HG02981 (cell line): ENCODE measurements around the gene CELF5.
"Not testable (repeated sequence)": the region's sequence is repeated elsewhere in the genome, so short reads cannot be mapped to it uniquely, and the experiment has no call there.

ENCODE experiments used
- ATAC-seq: cut with Tn5 transposase; IDR thresholded peaks from one replicate; pipeline ENCODE4 v1.9.1; 2021; ENCODE audit warnings: mild to moderate bottlenecking, moderate library complexity; ENCODE audit not compliant: unreplicated experiment

Gene CELF5

DNA sequence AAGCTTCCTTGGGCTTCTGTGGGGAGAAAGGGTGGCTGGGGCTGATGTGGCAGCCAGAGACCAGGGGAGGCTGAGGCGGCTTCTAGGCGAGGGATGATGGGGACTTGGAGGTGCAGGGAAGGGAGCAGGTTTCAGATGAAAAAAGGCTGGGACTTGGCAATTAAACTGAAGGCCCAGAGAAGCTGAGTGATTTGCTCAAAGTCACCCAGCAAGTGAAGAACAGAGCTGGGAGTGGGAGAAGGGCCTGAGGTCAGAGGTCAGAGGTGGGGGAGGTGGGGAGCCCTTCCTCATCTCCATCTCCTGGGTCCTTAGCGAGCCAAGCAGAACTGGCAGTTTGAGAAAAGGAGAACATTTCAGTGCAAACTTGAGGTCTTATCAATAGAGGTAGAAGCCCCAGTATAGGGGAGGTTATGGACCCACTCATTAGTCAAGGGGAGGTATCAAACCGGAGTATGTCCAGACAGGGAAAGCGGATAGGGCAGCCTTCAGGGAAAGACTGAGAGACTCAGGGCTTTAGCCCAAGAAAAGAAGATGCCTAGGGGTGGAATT, 92.3 kb downstream of the CELF5 start:
- no peak for ATAC-seq

DNA sequence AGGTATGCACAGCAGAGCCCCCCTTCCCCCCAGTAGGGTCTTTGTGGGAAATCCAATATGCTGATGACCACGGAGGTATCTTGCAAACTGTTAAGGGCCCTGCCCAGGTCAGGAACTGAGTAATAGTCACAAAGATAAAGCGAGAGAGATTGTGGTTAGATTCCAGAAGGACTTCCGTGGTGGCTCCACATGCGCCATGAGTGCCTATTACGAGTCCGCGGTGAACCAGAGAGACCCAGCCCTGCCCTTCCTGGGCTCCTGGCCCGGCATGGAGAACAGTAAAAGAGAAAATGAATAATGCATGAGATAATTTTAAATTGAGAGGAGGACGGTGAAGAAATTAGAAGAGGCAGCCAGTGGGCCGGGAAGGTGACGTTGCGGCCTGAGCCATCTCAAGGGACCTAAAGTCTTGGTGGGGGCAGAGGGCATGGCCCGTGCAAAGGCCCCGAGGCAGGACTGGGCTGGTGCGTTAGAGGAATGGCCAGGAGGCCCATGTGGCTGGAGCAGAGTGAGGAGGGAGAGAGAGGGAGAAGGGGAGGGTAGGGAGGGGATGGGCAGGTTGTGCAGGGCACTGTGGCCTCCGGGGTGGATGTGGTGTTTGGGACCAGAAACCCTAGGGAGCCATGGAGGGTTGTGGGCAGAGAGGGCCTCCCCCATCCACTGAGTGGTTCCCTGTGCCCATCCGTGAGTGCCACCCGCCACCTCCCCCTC, 95.3 kb downstream of the CELF5 start:
- no peak for ATAC-seq

DNA sequence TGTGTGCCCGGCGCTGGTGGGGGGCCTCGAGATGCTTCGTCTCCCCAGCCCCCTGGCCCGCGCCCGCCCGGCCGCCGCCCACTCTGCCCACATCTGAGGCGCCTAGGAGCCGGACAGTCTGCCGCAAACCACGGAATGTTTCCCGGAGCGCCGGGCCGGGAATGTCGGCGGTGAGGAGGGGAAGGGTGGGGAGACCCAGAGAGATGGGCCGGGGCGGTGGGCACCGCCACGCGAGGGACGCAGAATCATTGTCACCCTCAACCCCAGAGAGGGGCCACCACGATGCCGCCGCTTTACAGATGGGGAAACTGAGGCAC, 95.9 kb downstream of the CELF5 start:
- ATAC-seq: no peak

DNA sequence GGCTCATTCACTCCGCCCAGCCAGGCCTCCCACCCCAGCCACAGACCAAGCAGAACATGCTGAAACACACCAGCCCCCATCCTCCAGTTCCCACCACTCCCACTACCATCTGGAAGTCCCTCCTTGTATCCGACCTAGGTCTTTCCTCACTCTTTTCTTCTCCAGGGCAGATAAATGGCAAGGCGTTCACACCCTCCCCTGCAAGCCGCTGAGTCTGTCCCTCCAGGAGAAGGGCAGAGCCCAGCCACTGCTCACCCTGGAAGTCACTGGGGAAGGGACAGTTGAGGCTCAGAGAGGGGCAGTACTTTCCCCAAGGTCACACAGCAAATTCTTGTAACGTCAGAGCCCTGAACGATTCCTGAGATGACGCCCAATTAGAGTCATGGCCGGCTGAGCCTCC, 96.4 kb downstream of the CELF5 start:
- ATAC-seq: no peak

DNA sequence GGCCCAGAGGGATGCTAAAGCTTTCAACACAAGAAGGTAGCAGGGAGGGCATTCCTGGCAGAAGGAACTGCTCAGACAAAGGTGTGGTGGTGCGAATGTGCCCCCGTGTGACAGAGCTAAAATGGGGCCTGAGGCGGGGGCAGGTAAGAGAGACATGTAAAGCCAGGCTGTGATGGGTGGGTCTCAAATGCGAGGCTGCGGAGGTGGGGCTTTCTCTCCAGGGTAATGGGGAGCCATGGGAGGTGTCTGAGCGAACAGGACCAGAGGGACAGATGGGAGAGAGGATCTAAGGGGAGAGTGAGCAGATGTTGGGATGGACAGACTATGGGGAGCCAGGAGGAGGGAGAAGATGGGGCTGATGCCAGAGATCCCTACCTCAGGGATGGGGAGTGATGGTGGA, 97.2 kb downstream of the CELF5 start:
- ATAC-seq: no peak

DNA sequence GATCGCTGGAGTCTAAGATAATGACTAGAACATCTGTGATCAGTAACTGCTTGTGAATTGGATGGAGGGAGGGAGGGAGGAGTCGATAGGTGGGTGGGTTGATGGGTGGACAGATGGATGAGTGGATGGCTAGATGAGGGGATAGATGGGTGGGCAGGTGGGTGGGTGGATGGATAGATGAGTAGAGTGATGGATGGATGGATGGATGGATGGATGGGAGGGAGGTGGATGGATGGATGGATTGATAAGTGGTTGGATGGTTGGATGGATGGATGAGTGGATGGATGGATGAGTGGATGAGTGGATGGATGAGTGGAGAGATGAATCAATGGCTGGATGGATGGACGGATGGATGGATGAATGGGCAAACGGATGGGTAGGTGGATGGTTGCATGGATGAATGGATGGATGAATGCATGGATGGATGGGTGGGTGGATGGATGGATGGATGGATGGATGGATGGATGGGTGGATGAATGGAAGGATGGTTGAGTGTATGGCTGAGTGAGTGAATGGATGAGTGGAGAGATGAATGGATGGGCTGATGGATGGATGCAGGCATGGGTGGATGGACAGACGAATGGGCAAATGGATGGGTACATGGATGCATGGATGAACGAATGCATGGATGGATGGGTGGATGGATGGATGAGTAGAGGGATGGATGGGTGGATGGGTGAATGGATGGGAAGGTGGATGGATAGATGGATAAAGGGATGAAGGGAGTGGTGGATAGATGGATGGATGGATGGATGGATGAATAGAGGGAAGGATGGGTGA, 97.9 kb downstream of the CELF5 start:
- ATAC-seq: no peak

DNA sequence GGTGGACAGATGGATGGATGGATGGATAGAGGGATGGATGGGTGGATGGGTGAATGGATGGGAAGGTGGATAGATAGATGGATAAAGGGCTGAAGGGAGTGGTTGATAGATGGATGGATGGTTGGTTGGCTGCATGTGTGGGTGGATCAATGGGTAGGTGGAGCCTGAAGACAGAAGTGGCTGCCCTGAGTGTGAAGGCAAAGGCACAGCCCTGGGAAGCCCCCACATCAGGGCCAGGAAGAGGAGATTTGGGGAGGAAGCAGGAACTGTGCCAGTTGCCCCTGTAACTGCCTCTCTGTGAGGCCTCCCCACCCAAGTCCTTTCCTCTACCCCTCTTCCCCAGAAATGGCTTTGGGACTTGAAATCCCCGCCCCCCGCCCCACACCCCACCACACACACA, 98.6 kb downstream of the CELF5 start:
- ATAC-seq: no peak

DNA sequence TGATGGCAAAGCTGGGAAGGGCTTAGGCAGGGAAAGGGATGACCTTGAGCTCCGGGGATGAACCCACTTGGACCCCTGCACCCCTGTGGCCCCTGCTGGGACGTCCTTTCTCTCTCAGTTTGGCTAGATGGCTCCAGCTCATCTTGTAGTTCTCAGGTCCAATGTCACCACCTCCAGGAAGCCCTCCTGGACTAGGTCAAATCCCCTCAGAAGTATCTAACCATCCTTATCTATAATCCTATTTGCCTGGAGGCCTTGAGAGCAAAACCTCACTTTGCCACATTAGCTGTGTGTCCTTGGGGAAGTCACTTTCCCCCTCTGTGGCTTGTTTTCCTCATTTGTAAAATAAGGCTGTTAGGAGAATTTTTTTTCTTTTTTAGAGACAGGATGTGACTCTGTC, 99.2 kb downstream of the CELF5 start:
- no peak for ATAC-seq

DNA sequence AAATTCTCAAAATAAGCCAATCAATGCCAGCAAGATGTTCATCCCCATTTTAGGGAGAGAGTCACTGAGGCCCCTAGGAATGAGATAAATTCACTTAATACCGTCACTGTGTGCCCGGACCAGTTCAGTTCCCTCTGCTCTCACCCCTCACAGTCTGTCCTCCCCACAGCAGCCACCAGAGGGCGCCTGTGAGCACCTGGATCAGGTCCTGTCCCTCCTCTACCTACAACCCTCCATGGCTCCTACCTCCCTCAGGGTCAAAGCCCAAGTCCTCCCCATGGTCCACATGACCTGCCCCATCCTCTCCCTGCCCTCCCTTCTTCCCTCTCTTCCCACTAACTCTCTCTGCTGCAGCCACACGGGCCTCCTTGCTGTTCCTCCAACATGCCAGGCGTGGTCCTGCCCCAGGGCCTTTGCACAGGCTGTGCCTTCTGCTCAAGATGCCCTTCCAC, 100.0 kb downstream of the CELF5 start:
- no peak for ATAC-seq

DNA sequence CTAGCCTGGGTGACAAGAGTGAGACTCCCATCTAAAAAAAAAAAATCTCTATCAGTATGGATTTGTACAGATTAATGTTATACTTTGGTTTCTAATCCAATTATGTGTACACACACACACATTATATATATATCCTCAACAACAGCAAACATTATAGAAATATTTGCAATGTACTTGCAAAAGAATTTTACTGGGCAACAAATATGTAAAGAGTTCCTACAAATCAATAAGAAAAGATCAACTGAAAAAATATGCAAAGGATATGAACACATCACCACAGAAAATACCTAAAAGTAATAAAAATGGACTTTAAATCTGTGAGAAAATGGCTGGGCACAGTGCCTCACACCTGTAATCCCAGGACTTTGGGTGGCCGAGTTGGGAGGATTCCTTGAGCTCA, 101.0 kb downstream of the CELF5 start:
- ATAC-seq: no peak

DNA sequence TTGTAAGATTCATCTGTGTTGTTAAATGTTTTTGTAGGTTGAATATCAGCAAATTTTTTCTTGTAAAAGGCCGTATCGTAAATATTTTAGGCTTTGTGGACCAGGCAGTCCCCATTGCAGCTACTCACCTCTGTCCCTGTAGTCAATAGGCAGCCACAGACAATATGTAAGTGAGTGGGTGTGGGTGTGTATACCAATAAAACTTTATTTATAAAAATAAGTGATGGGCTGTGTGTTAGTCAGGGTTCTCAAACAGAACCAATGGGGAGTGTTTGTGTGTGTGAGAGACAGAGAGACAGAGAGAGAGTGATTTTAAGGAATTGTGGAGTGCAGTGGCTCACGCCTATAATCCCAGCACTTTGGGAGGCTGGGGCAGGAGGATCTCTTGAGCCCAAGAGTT, 104.3 kb downstream of the CELF5 start:
- ATAC-seq: no peak

DNA sequence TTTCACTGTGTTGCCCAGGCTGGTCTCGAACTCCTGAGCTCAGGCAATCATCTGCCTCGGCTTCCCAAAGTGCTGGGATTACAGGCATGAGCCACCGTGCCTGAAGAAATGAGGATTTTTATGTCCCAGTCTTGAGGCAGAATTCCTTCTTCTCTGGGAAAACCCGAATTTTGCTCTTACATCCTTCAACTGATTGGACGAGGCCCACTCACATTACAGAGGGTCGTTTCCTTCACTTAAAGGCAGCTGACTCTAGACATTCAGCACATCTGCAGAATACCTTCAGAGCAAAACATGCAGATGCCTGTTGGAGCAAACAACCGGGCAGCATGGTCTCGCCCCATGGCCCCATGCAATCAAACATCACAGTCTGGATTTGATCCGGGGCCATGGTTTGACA, 105.6 kb downstream of the CELF5 start:
- ATAC-seq: no peak

DNA sequence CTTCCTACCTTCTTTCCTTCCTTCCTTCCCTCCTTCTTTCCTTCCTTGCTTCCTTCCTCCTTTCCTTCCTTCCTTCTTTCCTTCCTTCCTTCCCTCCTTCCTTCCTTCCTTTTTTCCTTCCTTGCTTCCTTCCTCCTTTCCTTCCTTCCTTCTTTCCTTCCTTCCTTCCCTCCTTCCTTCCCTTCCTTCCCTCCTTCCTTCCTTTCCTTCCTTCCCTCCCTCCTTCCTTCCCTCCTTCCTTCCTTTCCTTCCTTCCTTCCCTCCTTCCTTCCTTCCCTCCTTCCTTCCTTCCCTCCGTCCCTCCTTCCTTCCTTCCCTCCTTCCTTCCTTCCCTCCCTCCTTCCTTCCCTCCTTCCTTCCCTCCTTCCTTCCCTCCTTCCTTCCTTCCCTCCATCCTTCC, 107.8 kb downstream of the CELF5 start:
- ATAC-seq: not testable (repeated sequence)

DNA sequence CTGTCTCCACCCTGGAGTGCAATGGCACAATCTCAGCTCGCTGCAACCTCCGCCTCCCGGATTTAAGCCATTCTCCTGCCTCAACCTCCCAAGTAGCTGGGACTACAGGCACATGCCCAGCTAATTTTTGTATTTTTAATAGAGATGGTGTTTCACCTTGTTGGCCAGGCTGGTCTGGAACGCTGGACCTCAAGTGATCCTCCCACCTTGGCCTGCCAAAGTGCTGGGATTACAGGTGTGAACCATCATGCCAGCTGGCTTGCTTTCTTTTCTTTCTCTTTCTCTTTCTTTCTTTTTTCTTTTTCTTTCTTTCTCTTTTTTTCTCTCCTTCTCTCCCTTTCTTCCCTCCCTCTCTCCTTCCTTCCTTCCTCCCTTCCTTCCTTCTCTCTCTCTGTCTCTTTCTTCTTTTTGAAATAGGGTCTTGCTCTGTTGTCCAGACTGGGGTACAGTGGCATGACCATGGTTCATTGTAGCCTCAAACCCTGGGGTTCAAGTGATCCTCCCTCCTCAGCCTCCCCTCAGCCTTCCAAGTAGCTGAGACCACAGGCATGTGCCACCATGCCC, 108.6 kb downstream of the CELF5 start:
- no peak for ATAC-seq

DNA sequence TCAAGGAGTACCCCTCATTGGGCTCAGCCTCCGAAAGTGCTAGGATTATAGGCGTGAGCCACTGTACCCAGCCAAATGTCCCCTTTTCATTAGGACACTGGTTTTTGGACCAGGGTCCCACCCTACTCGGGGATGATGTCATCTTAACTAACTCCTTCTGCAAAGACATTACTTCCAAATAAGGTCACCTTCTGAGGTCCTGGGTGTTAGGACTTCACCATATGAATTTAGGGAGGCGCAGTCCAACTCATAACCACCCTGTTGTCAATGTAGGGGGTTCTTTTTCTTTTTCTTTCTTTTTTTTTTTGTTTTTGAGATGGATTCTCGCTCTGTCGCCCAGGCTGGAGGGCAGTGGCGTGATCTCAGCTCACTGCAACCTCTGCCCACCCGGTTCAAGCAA, 109.2 kb downstream of the CELF5 start:
- ATAC-seq: no peak

DNA sequence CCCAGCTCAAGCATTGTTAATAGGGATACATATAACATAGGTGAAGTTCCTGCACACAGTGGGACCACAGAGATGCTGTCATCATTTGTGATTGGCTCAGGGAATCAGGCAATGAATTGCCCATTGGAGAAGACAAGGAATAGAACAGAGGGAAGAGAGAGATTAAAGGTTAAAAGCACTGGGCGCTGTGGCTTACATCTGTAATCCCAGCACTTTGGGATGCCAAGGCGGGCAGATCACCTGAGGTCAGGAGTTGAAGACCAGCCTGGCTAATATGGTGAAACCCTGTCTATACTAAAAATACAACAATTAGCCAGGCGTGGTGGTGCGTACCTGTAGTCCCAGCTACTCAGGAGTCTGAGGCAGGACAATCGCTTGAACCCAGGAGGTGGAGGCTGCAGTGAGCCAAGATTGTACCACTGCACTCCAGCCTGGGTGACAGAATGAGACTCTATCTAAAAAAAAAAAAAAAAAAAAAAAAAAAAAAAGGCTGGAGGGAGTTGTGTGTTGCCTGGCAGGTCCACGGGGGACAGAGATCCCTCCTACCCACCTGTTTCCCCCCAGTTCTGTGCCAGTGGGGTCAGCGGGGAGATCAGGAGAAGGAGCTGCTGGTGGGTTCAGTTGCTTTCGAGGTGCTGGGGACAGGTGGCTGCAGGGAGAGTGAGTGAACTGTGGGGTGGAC, 110.4 kb downstream of the CELF5 start:
- ATAC-seq: not testable (repeated sequence)

DNA sequence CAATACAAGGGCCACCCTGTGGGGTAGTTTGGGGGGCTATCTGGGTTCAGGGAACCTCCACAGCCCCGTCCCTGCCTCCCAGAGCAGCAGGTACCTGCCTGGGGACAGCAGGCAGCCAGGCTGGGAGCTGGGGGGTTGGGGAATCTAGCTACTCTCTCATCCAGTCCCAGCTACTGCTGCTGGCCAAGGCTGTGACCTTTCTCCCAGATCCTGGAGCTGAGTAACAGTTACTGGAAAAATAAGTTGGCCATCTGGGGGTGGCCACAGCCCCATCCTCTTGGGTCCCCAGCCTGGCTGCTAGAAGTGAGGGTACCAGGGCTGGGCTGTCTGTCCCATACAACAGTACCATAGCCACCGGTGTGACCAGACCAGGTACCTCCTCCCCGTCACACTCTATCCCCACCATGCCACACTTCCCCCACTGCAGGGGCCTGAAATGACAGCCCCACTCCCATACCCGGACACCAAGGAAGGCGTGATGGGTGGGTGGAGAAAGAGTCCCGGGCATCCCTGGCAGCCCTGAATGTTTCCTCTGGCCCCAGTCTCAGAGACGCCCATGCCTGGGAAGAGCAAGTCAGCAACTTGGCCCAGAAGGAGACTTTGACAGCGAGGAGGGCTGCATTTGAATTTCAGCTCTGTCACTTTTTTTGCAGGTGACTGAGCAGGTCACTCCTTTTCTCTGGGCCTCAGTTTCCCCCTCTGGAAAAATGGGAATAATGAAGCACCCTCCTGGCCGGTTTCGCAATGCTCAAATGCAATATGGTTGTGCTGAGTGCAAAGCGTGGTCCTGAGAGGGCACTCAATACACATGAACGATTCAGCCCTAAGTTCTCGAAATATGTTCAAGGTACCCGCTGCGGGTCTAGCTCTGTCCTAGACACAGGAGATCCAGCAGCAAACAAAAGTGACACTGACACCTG, 111.2 kb downstream of the CELF5 start:
- ATAC-seq: no peak

DNA sequence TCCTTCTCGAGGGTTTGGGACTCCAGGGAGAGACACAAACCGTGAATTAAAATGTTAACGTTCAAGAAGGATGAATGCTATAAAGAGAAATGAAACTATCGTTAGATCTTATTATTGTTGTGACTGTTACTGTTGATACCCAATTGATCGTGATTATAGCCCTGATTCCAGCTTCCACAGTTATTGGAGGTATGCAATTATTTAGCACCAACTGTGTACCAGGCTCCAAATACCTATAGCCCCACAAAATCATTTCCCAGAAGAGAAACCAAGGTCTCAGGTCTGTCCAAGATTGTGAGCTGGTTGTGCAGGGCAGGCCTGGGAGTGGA, 111.9 kb downstream of the CELF5 start:
- no peak for ATAC-seq

DNA sequence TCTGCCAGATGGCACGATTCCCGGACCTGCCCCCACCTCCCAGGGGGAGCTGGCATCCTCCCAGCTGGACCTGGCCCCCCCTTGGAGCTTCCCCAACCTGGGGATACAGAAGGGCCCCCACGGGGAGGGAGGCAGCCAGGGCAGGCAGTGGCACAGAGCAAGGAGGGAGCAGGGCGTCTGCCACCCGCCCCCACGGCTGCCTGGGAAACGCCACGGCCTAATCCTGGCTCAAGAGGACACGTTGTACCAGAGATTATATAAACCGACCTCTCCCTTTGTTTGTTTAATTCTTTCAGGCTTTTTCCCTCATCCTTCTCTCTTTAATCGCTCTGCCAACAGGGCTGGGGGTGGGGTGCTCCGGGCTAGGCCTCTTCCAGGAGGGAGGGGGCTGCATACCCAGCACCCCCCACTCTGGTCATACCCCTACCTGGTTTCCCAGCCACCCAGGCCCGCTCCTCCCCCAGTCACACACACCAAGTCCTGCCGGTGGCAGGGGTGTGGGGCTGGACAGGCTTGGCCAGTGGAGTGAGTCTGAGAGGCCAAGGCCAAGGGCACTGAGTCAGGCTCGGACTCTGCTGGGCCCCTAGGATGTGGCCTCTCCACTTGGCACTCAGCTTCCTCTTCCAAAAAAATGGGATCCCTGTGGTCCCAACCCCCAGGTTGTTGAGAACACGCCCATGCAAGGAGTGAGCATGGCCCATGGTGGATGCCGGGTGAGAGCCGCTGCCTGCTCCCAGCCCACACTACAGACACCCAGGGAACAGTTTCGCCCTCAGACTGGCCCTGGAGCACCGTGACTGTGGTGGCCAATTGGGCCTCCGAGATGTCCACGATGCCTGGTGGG, 112.4 kb downstream of the CELF5 start:
- ATAC-seq: no peak
